ENCODE measurements around the gene DDX28. TPM values are rescaled to one million over a fixed set of nuclear protein-coding genes. Genes with fewer than 3 reads are reported as not detected.
"Not testable (repeated sequence)": the region's sequence is repeated elsewhere in the genome, so short reads cannot be mapped to it uniquely, and the experiment has no call there.

Gene DDX28
- total and polyA plus RNA-seq, 2 of the 8 experiments (the other 6 are each of a cell fraction or from before 2014, with no cell fraction given) = 16.8 to 28.1 TPM

GRCh38 chr16:67998231-67998778, 24.7 kb downstream of the DDX28 start:
- ChIA-PET POLR2A (ENCODE audit: partially characterized antibody) (interaction anchor here (0.9 to 2.5 kb wide), 5 partner anchors 17 to 296 kb away, joined by 3 to 19 read pairs (median 3); partner anchors contain the start of genes DDX28 and DUS2), CTCF (ENCODE audit: partially characterized antibody) (interaction anchor here (0.6 to 3.8 kb wide), 18 partner anchors 7 to 178 kb away, joined by 3 to 17 read pairs (median 4); partner anchors contain the start of genes DPEP2NB, DPEP3 and NRN1L)
- H3K27me3 ChIP-seq (replicated peaks in 1 of 4; ENCODE audit: control insufficient read depth in 3 of 4, extremely low read depth in 1 of 4, insufficient read depth in 3 of 4, low read length in 3 of 4); H3K79me2 ChIP-seq (ENCODE audit: control insufficient read depth in 1 of 2, insufficient read depth in 2 of 2, low read length in 2 of 2); H4K20me1 ChIP-seq (replicated peaks in 1 of 2; ENCODE audit: control insufficient read depth in 1 of 2, insufficient read depth in 2 of 2, low read length in 2 of 2); H3K4me3 ChIP-seq (ENCODE audit: extremely low read depth in 1 of 4, insufficient read depth in 2 of 4, low read depth in 3 of 4, low read length in 4 of 4); H3K14ac ChIP-seq (ENCODE audit: insufficient read length); DNase-seq (ENCODE audit: low read depth in 1 of 2, low spot score in 2 of 2); H3K4me2 ChIP-seq (ENCODE audit: insufficient read depth in 1 of 2, low read depth in 2 of 2, low read length in 2 of 2); H3K23ac ChIP-seq (ENCODE audit: insufficient read length); H3K27ac ChIP-seq (ENCODE audit: low read depth, low read length); H4K8ac ChIP-seq (ENCODE audit: extremely low read depth, insufficient read depth, low read length); H4K5ac ChIP-seq (ENCODE audit: insufficient read length, low read depth, low read length); H4K91ac ChIP-seq (replicated peaks; ENCODE audit: insufficient read length, low read length); H3K9ac ChIP-seq (replicated peaks in 1 of 4; ENCODE audit: extremely low read depth in 1 of 4, low read depth in 3 of 4, low read length in 3 of 4); H3K36me3 ChIP-seq (ENCODE audit: control insufficient read depth in 2 of 4, insufficient read depth in 4 of 4, low read length in 3 of 4); H3K4ac ChIP-seq (replicated peaks; ENCODE audit: insufficient read length, low read depth, low read length); H2BK5ac ChIP-seq (ENCODE audit: low read depth, low read length); H3K18ac ChIP-seq (ENCODE audit: extremely low read depth, low read length); H3K79me1 ChIP-seq (ENCODE audit: low read depth, low read length); H2AK5ac ChIP-seq (ENCODE audit: low read depth, low read length); FAIRE-seq; H2AFZ ChIP-seq (ENCODE audit: low read length); H2BK120ac ChIP-seq (replicated peaks; ENCODE audit: low read depth, low read length); H3K4me1 ChIP-seq (replicated peaks in 1 of 4; ENCODE audit: control insufficient read depth in 3 of 4, insufficient read depth in 4 of 4, low read length in 3 of 4); H3K9me3 ChIP-seq (ENCODE audit: insufficient read depth in 2 of 2, low read depth in 1 of 2, low read length in 1 of 2); H3K23me2 ChIP-seq (ENCODE audit: low read depth, low read length); H3K56ac ChIP-seq (replicated peaks; ENCODE audit: insufficient read length, low read depth, low read length); H2BK20ac ChIP-seq (ENCODE audit: low read length); H2BK12ac ChIP-seq (ENCODE audit: low read depth, low read length); H2BK15ac ChIP-seq (ENCODE audit: low read length): not testable (repeated sequence)
- WGBS, 2 experiments (ENCODE audit: extremely low coverage in 1 of 2, insufficient coverage in 1 of 2, insufficient read length in 1 of 2, insufficient replicate concordance in 2 of 2, low coverage in 1 of 2, low lambda C conversion rate in 2 of 2, missing lambda C conversion rate in 1 of 2) = 94% methylated on average over 21 of the region's 36 CpGs; no CpG with 5 or more reads in 1 of the 2 experiments
